ENCODE data around the gene BNC2.

Gene BNC2

GRCh38 chr9:16668734-16669295 lies 201.7 kb downstream of the BNC2 start:
- DNase-seq = no peak

GRCh38 chr9:16664211-16664610 lies 206.3 kb downstream of the BNC2 start:
- DNase-seq = no peak

GRCh38 chr9:16661816-16662215 lies 208.7 kb downstream of the BNC2 start:
- DNase-seq = no peak

- DNase-seq = no peak
Measured at GRCh38 chr9:16659096-16659495, 211.4 kb downstream of the BNC2 start.

GRCh38 chr9:16656432-16657169 lies 213.9 kb downstream of the BNC2 start:
- no peak for DNase-seq

GRCh38 chr9:16654596-16655126 lies 215.8 kb downstream of the BNC2 start:
- DNase-seq = no peak

- no peak for DNase-seq
Measured at GRCh38 chr9:16653491-16654399, 216.7 kb downstream of the BNC2 start.

GRCh38 chr9:16652582-16652981 lies 217.9 kb downstream of the BNC2 start:
- no peak for DNase-seq

GRCh38 chr9:16651446-16651964 lies 219.0 kb downstream of the BNC2 start:
- DNase-seq = no peak

GRCh38 chr9:16645970-16646369 lies 224.5 kb downstream of the BNC2 start:
- no peak for DNase-seq

GRCh38 chr9:16642421-16643109 lies 227.9 kb downstream of the BNC2 start:
- no peak for DNase-seq

GRCh38 chr9:16640649-16641048 lies 229.8 kb downstream of the BNC2 start:
- no peak for DNase-seq

GRCh38 chr9:16639644-16640043 lies 230.8 kb downstream of the BNC2 start:
- no peak for DNase-seq

- DNase-seq = no peak
Measured at GRCh38 chr9:16637911-16638310, 232.6 kb downstream of the BNC2 start.

- DNase-seq = no peak
Measured at GRCh38 chr9:16637218-16637617, 233.3 kb downstream of the BNC2 start.

GRCh38 chr9:16633794-16634193 lies 236.7 kb downstream of the BNC2 start:
- DNase-seq = no peak

- DNase-seq = no peak
Measured at GRCh38 chr9:16628413-16628812, 242.1 kb downstream of the BNC2 start.

GRCh38 chr9:16627967-16628366 lies 242.5 kb downstream of the BNC2 start:
- no peak for DNase-seq

- DNase-seq = no peak
Measured at GRCh38 chr9:16627521-16627920, 242.9 kb downstream of the BNC2 start.

GRCh38 chr9:16626577-16627130 lies 243.8 kb downstream of the BNC2 start:
- no peak for DNase-seq

GRCh38 chr9:16625811-16626210 lies 244.7 kb downstream of the BNC2 start:
- DNase-seq = no peak

- no peak for DNase-seq
Measured at GRCh38 chr9:16625161-16625631, 245.3 kb downstream of the BNC2 start.
